MM.1S (cell line): ENCODE data around the gene PTPN12.

Experiments used
- DNase-seq: peaks from one replicate; pipeline ENCODE4 v3.0.0-alpha.2; 2015
- H2AFZ ChIP-seq: fragments of 300-600 bp; sonication (generic); 2 replicates; pipeline ENCODE4 v1.6.0; 2016; ENCODE audit warnings: antibody characterized with exemption, low read length
- H3F3A ChIP-seq: fragments of 300-600 bp; sonication (generic); 2 replicates; pipeline ENCODE4 v1.6.1; 2016; ENCODE audit warnings: mild to moderate bottlenecking, antibody characterized with exemption, low read length, moderate library complexity, mixed read lengths; ENCODE audit not compliant: insufficient read depth
- H3K27ac ChIP-seq: fragments of 300-600 bp; sonication (generic); 2 replicates; pipeline ENCODE4 v1.5.1; 2016; ENCODE audit warnings: mild to moderate bottlenecking, low read length
- H3K27me3 ChIP-seq: fragments of 300-600 bp; sonication (generic); replicated peaks from 2 replicates; pipeline ENCODE4 v1.6.0; 2016; ENCODE audit warnings: low read length; ENCODE audit not compliant: insufficient read depth
- H3K36me3 ChIP-seq: fragments of 300-600 bp; sonication (generic); replicated peaks from 2 replicates; pipeline ENCODE4 v1.6.1; 2016; ENCODE audit warnings: mild to moderate bottlenecking, low read length, mixed read lengths; ENCODE audit not compliant: insufficient read depth
- H3K4me1 ChIP-seq: fragments of 300-600 bp; sonication (generic); 2 replicates; pipeline ENCODE4 v1.6.1; 2016; ENCODE audit warnings: low read length, mixed read lengths
- H3K4me2 ChIP-seq: fragments of 300-600 bp; sonication (generic); 2 replicates; pipeline ENCODE4 v1.6.0; 2016; ENCODE audit warnings: low read depth, low read length
- H3K4me3 ChIP-seq: fragments of 300-600 bp; sonication (generic); 2 replicates; pipeline ENCODE4 v1.5.1; 2016; ENCODE audit warnings: low read length, mixed read lengths
- H3K79me2 ChIP-seq: fragments of 300-600 bp; sonication (generic); 2 replicates; pipeline ENCODE4 v1.6.1; 2016; ENCODE audit warnings: mixed run types, low read length, mixed read lengths
- H3K9ac ChIP-seq: fragments of 300-600 bp; sonication (generic); 2 replicates; pipeline ENCODE4 v1.6.1; 2016; ENCODE audit warnings: low read length, mixed read lengths
- H3K9me2 ChIP-seq: fragments of 300-600 bp; sonication (generic); replicated peaks from 2 replicates; pipeline ENCODE4 v1.6.1; 2016; ENCODE audit warnings: mild to moderate bottlenecking, low read length, mixed read lengths; ENCODE audit not compliant: insufficient read depth
- H3K9me3 ChIP-seq: fragments of 300-600 bp; sonication (generic); replicated peaks from 2 replicates; pipeline ENCODE4 v1.6.1; 2016; ENCODE audit warnings: mild to moderate bottlenecking, low read length, mixed read lengths; ENCODE audit not compliant: insufficient read depth
- H4K20me1 ChIP-seq: fragments of 300-600 bp; sonication (generic); 2 replicates; pipeline ENCODE4 v1.6.1; 2016; ENCODE audit warnings: mild to moderate bottlenecking, low read length, moderate library complexity, mixed read lengths; ENCODE audit not compliant: insufficient read depth
- EZH2 ChIP-seq: fragments of 300-600 bp; sonication (generic); optimal IDR thresholded peaks from 2 replicates; pipeline ENCODE3; 2017; ENCODE audit warnings: low read depth, mild to moderate bottlenecking, antibody characterized with exemption, low read length, mixed read lengths
- EZH2phosphoT487 ChIP-seq: fragments of 300-600 bp; sonication (generic); IDR thresholded peaks from 2 replicates; pipeline ENCODE4 v1.6.1; 2018; ENCODE audit warnings: antibody characterized with exemption, low read length
- TF ChIP-seq, protein P1 (sequence below): fragments of 300-600 bp; sonication (generic); IDR thresholded peaks from 2 replicates; pipeline ENCODE4 v1.5.1; 2016; ENCODE audit warnings: antibody characterized with exemption, low read length, mixed read lengths

PTPN12 gene

DNA sequence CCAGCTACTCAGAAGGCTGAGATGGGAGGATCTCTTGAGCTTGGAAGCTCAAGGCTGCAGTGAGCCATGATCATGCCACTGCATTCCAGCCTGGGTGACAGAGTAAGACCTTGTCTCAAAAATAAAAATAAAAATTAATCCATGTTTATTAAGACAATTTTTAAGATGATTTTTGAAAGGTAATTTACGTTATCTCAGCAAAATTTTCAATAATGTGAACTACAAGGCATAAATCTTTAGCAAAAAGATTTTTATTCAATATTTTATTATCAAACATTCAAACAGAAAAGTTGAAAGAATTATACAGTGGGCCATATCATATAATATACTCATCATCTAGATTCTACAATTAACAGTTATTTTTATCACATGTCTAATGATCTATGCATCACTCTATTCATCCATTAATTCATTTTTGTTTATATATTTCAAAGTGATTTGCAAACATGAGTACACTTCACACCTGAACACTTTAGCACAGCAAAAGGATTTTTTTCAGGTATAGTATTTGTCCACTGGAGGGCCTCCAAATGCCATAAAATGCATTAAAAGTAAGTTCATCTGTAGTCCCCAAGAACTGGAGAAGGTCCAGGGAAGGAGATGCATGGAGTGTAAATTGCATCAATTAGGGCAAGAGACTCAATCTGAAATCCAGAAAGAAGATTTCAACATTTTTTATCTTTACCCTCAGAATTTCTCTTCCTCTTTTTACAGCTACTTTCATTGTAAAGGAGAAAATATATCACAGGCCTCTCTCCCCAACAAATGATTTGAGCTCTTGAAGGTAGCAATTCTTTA lies 120.5 kb downstream of the PTPN12 start:
- H3K4me2 ChIP-seq = no peak overlapping the region
- TF ChIP-seq, protein P1, sequence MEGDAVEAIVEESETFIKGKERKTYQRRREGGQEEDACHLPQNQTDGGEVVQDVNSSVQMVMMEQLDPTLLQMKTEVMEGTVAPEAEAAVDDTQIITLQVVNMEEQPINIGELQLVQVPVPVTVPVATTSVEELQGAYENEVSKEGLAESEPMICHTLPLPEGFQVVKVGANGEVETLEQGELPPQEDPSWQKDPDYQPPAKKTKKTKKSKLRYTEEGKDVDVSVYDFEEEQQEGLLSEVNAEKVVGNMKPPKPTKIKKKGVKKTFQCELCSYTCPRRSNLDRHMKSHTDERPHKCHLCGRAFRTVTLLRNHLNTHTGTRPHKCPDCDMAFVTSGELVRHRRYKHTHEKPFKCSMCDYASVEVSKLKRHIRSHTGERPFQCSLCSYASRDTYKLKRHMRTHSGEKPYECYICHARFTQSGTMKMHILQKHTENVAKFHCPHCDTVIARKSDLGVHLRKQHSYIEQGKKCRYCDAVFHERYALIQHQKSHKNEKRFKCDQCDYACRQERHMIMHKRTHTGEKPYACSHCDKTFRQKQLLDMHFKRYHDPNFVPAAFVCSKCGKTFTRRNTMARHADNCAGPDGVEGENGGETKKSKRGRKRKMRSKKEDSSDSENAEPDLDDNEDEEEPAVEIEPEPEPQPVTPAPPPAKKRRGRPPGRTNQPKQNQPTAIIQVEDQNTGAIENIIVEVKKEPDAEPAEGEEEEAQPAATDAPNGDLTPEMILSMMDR = peak; percentile 65
- TF ChIP-seq EZH2 = no peak
- no peak for TF ChIP-seq EZH2phosphoT487
- DNase-seq = peak; percentile 57

DNA sequence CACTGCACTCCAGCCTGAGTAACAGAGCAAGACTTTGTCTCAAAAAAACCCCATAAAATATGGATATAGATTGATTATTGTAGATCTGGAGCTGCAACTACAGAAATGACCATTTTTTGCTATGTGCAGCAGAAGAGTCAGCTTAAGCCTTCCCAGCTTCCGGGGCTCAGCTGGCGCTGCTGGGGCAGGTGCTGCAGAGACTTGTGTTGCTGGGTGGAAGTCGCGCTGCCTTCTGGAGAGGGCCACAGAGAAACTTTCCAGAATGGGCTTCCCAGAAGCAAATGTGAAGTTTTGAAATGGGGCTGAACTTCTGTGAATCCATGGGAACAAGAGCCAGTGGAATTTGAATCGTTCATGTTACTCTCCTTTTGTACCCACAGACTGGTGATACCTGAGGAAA lies 121.8 kb downstream of the PTPN12 start:
- Histone ChIP-seq H3K27ac (no peak overlapping the region), H3K9ac (no peak overlapping the region), H3K79me2 (no peaks in the 10 kb centered on the region), H2AFZ (no peak overlapping the region), H3F3A (no peaks in the 10 kb centered on the region), H3K36me3 (no peaks in the 10 kb centered on the region), H3K4me1 (no peaks in the 10 kb centered on the region), H3K27me3 (no peaks in the 10 kb centered on the region), H3K4me2 (no peak overlapping the region), H3K9me2 (no peaks in the 10 kb centered on the region), H4K20me1 (no peaks in the 10 kb centered on the region), H3K4me3 (no peak overlapping the region), H3K9me3 (no peaks in the 10 kb centered on the region)
- DNase-seq = no peak
- TF ChIP-seq EZH2 (no peak), EZH2phosphoT487 (no peak)
- TF ChIP-seq, protein P1 = no peak

More for the DNA sequence above, 120.5 kb downstream of the PTPN12 start:
- no peaks in the 10 kb centered on the region for H4K20me1 ChIP-seq
- H3K9me3 ChIP-seq = no peaks in the 10 kb centered on the region
- no peaks in the 10 kb centered on the region for H3K9me2 ChIP-seq
- H3K27me3 ChIP-seq = no peaks in the 10 kb centered on the region
- H3K79me2 ChIP-seq = no peaks in the 10 kb centered on the region
- H3K36me3 ChIP-seq = no peaks in the 10 kb centered on the region
- no peak overlapping the region for H3K4me3 ChIP-seq
- no peaks in the 10 kb centered on the region for H3F3A ChIP-seq
- no peak overlapping the region for H3K9ac ChIP-seq
- H3K4me1 ChIP-seq = no peaks in the 10 kb centered on the region
- no peak overlapping the region for H2AFZ ChIP-seq
- no peak overlapping the region for H3K27ac ChIP-seq

DNA sequence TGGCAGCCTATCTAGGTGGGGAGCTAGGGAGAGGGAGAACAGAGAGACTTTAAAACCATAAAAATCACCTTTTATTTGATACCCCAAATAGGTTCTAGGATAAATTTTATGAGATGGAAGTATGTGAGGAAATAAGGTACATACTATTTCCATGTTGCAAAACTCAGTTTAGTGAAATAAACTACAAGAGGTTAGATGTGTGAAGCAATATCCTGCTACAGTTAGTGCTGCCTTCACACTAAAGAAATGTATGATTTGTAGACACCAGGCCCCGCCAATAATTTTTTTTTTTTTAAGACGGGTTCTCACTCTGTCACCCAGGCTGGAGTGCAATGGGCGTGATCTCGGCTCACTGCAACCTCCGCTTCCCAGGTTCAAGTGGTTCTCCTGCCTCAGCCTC lies 124.7 kb downstream of the PTPN12 start:
- Histone ChIP-seq H3K79me2 (no peaks in the 10 kb centered on the region), H3K27ac (no peak overlapping the region), H3K9me2 (no peaks in the 10 kb centered on the region), H3K36me3 (no peaks in the 10 kb centered on the region), H3K4me2 (no peak overlapping the region), H2AFZ (no peak overlapping the region), H4K20me1 (no peaks in the 10 kb centered on the region), H3K4me1 (no peaks in the 10 kb centered on the region), H3K4me3 (no peak overlapping the region), H3F3A (no peaks in the 10 kb centered on the region), H3K9me3 (no peaks in the 10 kb centered on the region), H3K9ac (no peak overlapping the region), H3K27me3 (no peaks in the 10 kb centered on the region)
- TF ChIP-seq, protein P1 = no peak
- TF ChIP-seq EZH2phosphoT487 = no peak
- no peak for TF ChIP-seq EZH2
- no peak for DNase-seq
